Kidney (tissue), 14 donors: Measurements from ENCODE around the gene STBD1. TPM values are rescaled to one million over a fixed set of nuclear protein-coding genes. Genes with fewer than 3 reads are reported as not detected.
A peak's percentile ranks its signal among the peaks of the same experiment; 100 is the strongest.

Experiments used
- DNase-seq, 5 donors: peaks; one replicate each; pipeline ENCODE4 v3.0.0-alpha.2; 2013 to 2020
- FAIRE-seq: peaks from 2 replicates; lab custom pipeline; 2012; peaks lifted over from hg19 to GRCh38; lab: Jason Lieb, UNC
- H3K27ac ChIP-seq, 2 donors: one replicate each; pipeline ENCODE4 v1.7.0; 2013; ENCODE audit warnings: low read depth in 2 of 2, low read length in 2 of 2, inconsistent platforms in 1 of 2
- H3K27me3 ChIP-seq: one replicate; pipeline ENCODE4 v1.7.1; 2013; ENCODE audit warnings: low read length, inconsistent platforms; ENCODE audit not compliant: control insufficient read depth, insufficient read depth
- H3K36me3 ChIP-seq, 3 donors: one replicate each; pipeline versions ENCODE4 v1.7.0 to v1.7.1; 2013; ENCODE audit warnings: low read length in 3 of 3, control low read depth in 1 of 3, inconsistent platforms in 1 of 3; ENCODE audit not compliant: insufficient read depth in 3 of 3, control insufficient read depth in 2 of 3
- H3K4me1 ChIP-seq, 3 donors: one replicate each; pipeline versions ENCODE4 v1.7.0 to v1.7.1; 2013; ENCODE audit warnings: low read length in 3 of 3, inconsistent platforms in 1 of 3, low read depth in 1 of 3; ENCODE audit not compliant: control insufficient read depth in 2 of 3, insufficient read depth in 2 of 3
- H3K4me3 ChIP-seq, 3 donors: one replicate each; pipeline versions ENCODE4 v1.7.0 to v1.8.1; 2013; ENCODE audit warnings: low read length in 3 of 3, control low read depth in 1 of 3, inconsistent platforms in 1 of 3
- H3K9ac ChIP-seq, 3 donors: one replicate each; pipeline versions ENCODE4 v1.7.0 to v1.7.1; 2013; ENCODE audit warnings: low read length in 3 of 3, control low read depth in 1 of 3, inconsistent platforms in 1 of 3
- H3K9me3 ChIP-seq, 3 donors: one replicate each; pipeline versions ENCODE4 v1.7.0 to v1.7.1; 2013; ENCODE audit warnings: low read length in 3 of 3, control low read depth in 1 of 3, inconsistent platforms in 1 of 3; ENCODE audit not compliant: control insufficient read depth in 2 of 3, insufficient read depth in 1 of 3
- intact Hi-C: fragments of 100-400 bp; cut with DNase I; formaldehyde crosslinking; loops from one replicate; pipeline ENCODE4 v1.11.1; 2022
- polyA plus RNA-seq: library from polyadenylated mRNA; stranded (reverse); fragments of 350-450 nt; fragmentation: Illumina TruSeq; extraction: RNeasy Lipid Tissue Mini Kit (QIAGEN cat#74804); gene quantifications from one replicate; pipeline ENCODE4 v1.2.3, GENCODE V29; 2014; ENCODE audit warnings: low read depth, low replicate concordance; ENCODE audit not compliant: insufficient read depth
- total RNA-seq: library from RNA; stranded (reverse); fragmentation: NEBNext Ultra II Directional; extraction: Animal tissue kit (Norgen Biotek cat#: 25700); gene quantifications from one replicate; pipeline ENCODE4 v1.2.1, GENCODE V29; 2021
- TF ChIP-seq, protein P1 (sequence below): IDR thresholded peaks from 3 replicates; pipeline ENCODE4 v1.5.1; 2012; ENCODE audit warnings: mild to moderate bottlenecking, moderate library complexity, borderline replicate concordance; ENCODE audit not compliant: insufficient read depth; ENCODE audit errors: extremely low read depth
- donor health status: control.
- donor health status: control.
- donor health status: control.
- donor health status: control.
- donor health status: control.
- donor health status: DM: yes; HTN: yes; CAD: no.
- donor health status: Normal renal cell carcinoma (clear cell type).

The STBD1 gene
- total and polyA plus RNA-seq, 2 donors from 2014 or later = 1.3 to 4.5 TPM

DNA sequence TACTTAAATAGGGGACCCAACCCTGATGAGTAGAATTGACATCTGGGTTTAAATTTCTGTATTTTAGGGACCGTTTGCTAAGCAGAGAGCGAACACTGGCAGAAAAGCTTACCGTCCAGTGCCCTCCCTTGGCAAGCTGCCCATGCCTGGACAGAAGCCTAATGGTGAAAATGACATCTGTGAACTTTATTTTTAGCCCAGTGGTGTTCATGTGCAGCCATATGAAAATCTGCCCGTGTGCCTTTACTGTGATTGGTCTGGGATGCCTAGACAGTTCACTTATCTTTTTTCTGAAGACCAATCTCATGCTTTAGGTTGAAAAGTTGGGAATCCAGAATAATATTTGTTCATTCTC lies 1.1 kb downstream of the STBD1 start:
- peak overlapping the region in 1 of 2 donors; percentile 75 for H3K27ac ChIP-seq
- DNase-seq = peak in 1 of 5 donors; percentile 3
- intact Hi-C loops = no loop called here
- peaks cover 0 to 23% (median 4%) of the 10 kb centered on the region in 3 donors for H3K4me1 ChIP-seq
- no peak overlapping the region for H3K9ac ChIP-seq
- TF ChIP-seq, protein P1, sequence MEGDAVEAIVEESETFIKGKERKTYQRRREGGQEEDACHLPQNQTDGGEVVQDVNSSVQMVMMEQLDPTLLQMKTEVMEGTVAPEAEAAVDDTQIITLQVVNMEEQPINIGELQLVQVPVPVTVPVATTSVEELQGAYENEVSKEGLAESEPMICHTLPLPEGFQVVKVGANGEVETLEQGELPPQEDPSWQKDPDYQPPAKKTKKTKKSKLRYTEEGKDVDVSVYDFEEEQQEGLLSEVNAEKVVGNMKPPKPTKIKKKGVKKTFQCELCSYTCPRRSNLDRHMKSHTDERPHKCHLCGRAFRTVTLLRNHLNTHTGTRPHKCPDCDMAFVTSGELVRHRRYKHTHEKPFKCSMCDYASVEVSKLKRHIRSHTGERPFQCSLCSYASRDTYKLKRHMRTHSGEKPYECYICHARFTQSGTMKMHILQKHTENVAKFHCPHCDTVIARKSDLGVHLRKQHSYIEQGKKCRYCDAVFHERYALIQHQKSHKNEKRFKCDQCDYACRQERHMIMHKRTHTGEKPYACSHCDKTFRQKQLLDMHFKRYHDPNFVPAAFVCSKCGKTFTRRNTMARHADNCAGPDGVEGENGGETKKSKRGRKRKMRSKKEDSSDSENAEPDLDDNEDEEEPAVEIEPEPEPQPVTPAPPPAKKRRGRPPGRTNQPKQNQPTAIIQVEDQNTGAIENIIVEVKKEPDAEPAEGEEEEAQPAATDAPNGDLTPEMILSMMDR = no peak
- peak overlapping the region in 2 of 3 donors; percentile 64 to 79 for H3K4me3 ChIP-seq
- no peaks in the 10 kb centered on the region for H3K36me3 ChIP-seq
- no peaks in the 10 kb centered on the region for H3K27me3 ChIP-seq
- H3K9me3 ChIP-seq = no peaks in the 10 kb centered on the region
- FAIRE-seq = no peak

DNA sequence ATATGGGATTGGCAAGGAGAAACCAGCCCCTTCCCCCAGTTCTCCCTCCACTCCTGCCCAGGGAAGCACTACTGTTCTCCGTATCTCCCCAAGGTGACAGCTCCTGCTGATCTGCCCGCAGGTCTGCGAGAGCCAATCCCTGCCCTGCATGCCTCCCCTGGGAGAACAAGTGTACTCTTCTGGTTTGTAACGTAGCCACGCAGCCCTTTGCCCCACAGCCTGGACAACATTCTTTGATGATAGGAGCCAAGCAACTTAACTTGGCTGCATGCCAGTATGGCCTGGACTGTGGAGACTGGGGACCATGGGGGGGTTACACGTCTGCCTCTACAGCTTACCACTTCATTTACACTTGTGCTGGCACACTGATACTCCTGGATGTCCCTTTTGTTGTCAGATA lies 2.0 kb downstream of the STBD1 start:
- H3K9ac ChIP-seq = no peak overlapping the region
- peak overlapping the region in 1 of 2 donors; percentile 7 for H3K27ac ChIP-seq
- no peaks in the 10 kb centered on the region for H3K36me3 ChIP-seq
- H3K4me3 ChIP-seq = peak overlapping the region in 1 of 3 donors; percentile 30
- TF ChIP-seq, protein P1 = no peak
- FAIRE-seq (no peak), DNase-seq (peak in 4 of 5 donors; percentile 15 to 54 (median 32))
- H3K4me1 ChIP-seq = peaks cover 0 to 23% (median 4%) of the 10 kb centered on the region in 3 donors
- no peaks in the 10 kb centered on the region for H3K9me3 ChIP-seq
- intact Hi-C loops = no loop called here
- no peaks in the 10 kb centered on the region for H3K27me3 ChIP-seq

DNA sequence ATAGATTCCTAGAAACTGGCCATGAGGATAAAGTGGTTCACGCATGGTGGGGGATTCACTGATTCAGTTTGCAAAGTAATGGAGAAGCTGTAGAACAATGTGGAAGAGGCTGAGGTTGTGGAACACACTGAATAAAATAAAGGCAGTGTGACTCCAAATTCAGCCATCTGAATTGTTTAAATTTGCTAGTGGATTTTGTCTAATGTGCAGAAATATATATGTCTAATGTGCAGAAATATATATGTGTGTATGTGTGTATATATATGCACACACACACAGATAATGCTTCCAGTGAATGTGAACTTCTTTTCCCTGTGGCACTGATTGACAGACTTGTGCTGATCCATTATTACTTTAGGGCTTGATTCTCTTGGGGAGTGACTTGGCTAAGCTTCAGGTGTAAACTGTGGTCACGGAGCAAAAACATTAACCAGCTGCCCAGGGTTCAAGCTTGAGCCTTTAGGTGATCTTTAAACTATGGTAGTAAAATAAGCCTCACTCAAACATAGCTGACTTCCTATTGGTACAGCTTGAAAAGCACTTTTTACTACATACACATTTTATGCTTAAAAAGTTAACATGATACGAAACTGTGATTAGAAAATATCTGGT lies 3.5 kb downstream of the STBD1 start:
- intact Hi-C loops = no loop called here
- Histone ChIP-seq H3K27me3 (no peaks in the 10 kb centered on the region), H3K27ac (no peak overlapping the region), H3K36me3 (no peaks in the 10 kb centered on the region), H3K9me3 (no peaks in the 10 kb centered on the region), H3K9ac (no peak overlapping the region), H3K4me1 (peaks cover 0 to 23% (median 4%) of the 10 kb centered on the region in 3 donors), H3K4me3 (no peak overlapping the region)
- FAIRE-seq (no peak), DNase-seq (peak in 1 of 5 donors; percentile 29)
- TF ChIP-seq, protein P1 = no peak
